ENCODE data around the gene RNASE12.

DNA sequence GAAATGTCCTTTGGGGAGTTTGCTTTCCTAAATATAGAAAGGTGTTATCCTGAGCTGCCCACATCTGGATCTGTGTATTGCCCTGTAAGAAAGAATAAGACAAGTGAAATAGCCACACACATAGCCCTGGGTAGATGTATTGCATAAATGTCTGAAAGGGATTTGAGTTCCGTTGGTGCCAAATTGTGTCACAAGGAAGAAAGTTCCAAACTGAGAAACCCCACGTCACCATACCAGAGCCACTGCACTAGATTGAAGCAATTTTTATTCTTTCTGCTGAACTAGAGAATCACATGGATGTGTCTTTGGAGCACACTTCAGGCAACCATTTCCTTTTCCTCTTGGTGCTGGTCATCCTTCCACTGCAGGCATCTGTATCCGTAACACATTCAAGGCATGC is 35.3 kb downstream of the RNASE12 start:
- TF ChIP-seq, protein P1, sequence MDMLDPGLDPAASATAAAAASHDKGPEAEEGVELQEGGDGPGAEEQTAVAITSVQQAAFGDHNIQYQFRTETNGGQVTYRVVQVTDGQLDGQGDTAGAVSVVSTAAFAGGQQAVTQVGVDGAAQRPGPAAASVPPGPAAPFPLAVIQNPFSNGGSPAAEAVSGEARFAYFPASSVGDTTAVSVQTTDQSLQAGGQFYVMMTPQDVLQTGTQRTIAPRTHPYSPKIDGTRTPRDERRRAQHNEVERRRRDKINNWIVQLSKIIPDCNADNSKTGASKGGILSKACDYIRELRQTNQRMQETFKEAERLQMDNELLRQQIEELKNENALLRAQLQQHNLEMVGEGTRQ (IDR thresholded peaks at IDR 0.05; ENCODE audit: borderline replicate concordance, low read depth, low read length): no peak
- TF ChIP-seq CTCF (IDR thresholded peaks at IDR 0.05) (no peak), GATA2 (CRISPR knock-in tag; IDR thresholded peaks at IDR 0.05) (no peak), RCOR1 (IDR thresholded peaks at IDR 0.05; ENCODE audit: low read length) (no peak), ZBTB33 (IDR thresholded peaks at IDR 0.05; ENCODE audit: borderline replicate concordance, low read depth) (no peak), RFX5 (IDR thresholded peaks at IDR 0.05; ENCODE audit: low read length) (no peak), TAF1 (IDR thresholded peaks at IDR 0.05; ENCODE audit: borderline replicate concordance, low read depth, low read length) (no peak), YY1 (IDR thresholded peaks at IDR 0.05; ENCODE audit: low read depth) (no peak), EZH2phosphoT487 (IDR thresholded peaks at IDR 0.05; ENCODE audit: borderline replicate concordance, low read depth) (no peak), IRF3 (IDR thresholded peaks at IDR 0.05; ENCODE audit: low read depth, low read length) (no peak)
